Fibroblast of mammary gland (primary cell): Measurements from ENCODE around the gene MX1.

Experiments
- DNase-seq: peaks from one replicate; pipeline ENCODE4 v3.0.0-alpha.2; 2010; ENCODE audit warnings: low read depth
- H3K4me3 ChIP-seq: 2 replicates; pipeline ENCODE4 v1.5.1; 2011; ENCODE audit warnings: low read depth, mild to moderate bottlenecking, low read length, moderate library complexity; ENCODE audit not compliant: control insufficient read depth
- TF ChIP-seq, protein P1 (sequence below): conservative IDR thresholded peaks from 2 replicates; pipeline ENCODE4 v1.5.1; 2011; ENCODE audit warnings: low read depth, low read length, inconsistent platforms; ENCODE audit not compliant: control insufficient read depth, insufficient read depth

MX1 gene

DNA sequence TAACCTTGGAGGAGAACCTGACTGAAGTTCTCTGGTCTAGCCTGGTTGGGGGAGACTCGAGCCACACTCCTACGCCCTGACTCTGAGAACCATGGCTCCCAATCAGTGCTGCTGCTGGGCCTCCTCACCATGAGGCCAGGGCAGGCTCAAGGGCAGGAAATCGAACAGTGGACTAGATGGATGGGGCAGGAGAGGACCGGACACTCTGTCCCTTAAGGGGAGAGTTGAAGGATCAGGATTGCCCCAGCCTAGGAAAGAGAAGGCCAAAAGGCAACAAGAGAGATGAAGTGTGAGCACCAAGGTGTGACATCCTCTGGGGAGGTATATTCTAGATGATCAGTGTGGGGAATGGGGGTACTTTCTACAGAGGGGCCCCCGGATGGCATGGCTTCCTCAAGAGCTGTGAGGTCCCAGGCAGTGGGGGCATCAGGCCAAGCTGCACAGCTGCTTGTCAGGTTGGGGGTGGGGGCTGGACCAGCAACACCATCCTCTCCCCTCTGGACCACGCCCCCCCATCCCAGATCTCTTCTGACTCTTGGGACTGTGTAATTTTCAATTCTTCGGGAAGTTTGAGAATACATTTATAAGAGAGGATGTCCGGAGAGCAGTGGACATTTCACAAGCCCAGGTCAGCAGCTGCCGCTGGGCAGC lies 34.0 kb downstream of the MX1 start:
- DNase-seq: no peak
- H3K4me3 ChIP-seq: no peak overlapping the region
- TF ChIP-seq, protein P1, sequence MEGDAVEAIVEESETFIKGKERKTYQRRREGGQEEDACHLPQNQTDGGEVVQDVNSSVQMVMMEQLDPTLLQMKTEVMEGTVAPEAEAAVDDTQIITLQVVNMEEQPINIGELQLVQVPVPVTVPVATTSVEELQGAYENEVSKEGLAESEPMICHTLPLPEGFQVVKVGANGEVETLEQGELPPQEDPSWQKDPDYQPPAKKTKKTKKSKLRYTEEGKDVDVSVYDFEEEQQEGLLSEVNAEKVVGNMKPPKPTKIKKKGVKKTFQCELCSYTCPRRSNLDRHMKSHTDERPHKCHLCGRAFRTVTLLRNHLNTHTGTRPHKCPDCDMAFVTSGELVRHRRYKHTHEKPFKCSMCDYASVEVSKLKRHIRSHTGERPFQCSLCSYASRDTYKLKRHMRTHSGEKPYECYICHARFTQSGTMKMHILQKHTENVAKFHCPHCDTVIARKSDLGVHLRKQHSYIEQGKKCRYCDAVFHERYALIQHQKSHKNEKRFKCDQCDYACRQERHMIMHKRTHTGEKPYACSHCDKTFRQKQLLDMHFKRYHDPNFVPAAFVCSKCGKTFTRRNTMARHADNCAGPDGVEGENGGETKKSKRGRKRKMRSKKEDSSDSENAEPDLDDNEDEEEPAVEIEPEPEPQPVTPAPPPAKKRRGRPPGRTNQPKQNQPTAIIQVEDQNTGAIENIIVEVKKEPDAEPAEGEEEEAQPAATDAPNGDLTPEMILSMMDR: no peak

DNA sequence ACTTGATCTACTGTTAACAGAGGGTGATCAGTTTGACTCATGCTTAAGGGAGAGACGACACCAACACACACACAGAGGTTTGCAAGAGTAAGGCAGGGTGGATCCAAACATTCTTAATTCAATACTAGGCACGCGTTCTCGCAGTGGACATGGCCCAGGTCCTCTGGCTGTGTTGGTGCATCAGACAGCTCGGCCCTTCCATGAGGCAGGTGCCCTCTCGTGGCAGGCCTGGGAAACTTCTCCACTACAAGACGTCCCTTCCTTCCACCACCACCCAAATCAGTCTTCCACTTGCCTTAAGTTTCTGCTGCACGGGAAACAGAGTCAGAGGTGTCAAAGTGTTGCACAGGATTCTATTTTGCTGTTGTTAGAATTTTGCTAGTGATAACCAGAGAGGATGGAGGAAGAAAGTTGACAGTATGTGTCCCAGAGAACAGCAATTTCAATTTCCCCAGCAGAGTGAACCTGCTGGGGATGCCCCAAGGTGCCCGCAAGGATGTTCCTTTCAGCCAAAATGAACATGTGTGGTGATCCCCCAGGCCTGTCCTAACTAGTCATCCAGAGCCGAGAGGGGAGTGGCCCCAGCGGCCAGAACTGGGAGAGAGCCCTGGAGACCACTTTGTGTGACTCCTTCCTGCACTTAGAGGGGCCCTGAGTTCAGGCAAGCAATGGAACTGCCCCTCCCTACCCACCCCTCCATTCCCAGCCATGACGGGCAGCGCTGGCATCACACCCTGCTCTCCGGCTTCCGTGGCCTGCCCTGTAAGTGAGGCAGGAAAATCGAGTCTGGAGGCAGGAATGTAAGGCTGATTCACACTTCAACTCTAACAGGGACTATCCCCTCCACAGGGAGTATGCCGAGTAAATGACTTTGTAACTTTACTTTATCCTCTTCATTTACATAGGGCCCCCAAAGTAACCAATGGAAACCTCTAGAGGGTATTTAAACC lies 34.8 kb downstream of the MX1 start:
- TF ChIP-seq, protein P1: peak; percentile 82
- DNase-seq: peak; percentile 78
- H3K4me3 ChIP-seq: no peak overlapping the region

DNA sequence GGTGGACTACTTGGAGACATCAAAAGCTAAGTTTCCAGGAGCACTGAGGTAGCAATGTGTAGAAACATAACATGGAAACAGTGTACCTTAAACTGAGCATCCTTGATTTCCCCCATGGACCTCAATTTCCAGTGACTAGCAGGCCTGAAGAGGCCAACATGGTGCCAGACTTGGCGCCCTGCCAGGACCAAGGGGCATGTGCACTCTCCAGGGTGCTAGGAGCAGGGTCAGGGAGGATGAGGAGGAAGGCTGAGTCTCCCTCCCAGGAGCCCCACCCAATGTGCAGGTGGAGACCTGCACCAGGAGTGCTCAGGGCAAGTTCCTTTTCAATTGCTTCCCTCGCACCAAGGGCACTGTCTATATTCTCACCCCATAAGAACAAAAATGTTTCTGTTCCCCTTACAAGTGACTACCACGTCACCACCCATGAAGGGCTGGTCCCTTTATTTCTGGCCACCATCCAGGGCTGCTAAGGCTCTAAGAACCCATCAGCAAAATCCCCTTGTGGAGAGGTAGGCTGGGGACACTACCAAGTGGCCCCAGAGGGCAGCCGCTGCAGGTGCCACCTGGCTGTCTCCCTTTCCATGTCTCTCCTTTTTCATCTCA lies 39.2 kb downstream of the MX1 start:
- DNase-seq: no peak
- no peak overlapping the region for H3K4me3 ChIP-seq
- TF ChIP-seq, protein P1: no peak

- no peak for DNase-seq
- TF ChIP-seq, protein P1: no peak
- no peak overlapping the region for H3K4me3 ChIP-seq
Observed at GRCh38 chr21:41466024-41466820, 40.2 kb downstream of the MX1 start.

GRCh38 chr21:41470054-41470453 lies 44.0 kb downstream of the MX1 start:
- no peak overlapping the region for H3K4me3 ChIP-seq
- DNase-seq: no peak
- TF ChIP-seq, protein P1: no peak
